Stimulated activated CD4-positive, alpha-beta T cell treated with anti-CD3 and anti-CD28 coated beads, Interleukin-4, amount 100 ng/mL, for 48 hours (primary cell): ENCODE results near the gene GPX5.
"Not testable (repeated sequence)": the region's sequence is repeated elsewhere in the genome, so short reads cannot be mapped to it uniquely, and the experiment has no call there.

Source experiments
- DNase-seq, 2 donors: peaks; one replicate each; pipeline ENCODE4 v3.0.0-alpha.2; 2020; ENCODE audit warnings: low read depth in 2 of 2

The GPX5 gene, protein sequence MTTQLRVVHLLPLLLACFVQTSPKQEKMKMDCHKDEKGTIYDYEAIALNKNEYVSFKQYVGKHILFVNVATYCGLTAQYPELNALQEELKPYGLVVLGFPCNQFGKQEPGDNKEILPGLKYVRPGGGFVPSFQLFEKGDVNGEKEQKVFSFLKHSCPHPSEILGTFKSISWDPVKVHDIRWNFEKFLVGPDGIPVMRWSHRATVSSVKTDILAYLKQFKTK

DNA sequence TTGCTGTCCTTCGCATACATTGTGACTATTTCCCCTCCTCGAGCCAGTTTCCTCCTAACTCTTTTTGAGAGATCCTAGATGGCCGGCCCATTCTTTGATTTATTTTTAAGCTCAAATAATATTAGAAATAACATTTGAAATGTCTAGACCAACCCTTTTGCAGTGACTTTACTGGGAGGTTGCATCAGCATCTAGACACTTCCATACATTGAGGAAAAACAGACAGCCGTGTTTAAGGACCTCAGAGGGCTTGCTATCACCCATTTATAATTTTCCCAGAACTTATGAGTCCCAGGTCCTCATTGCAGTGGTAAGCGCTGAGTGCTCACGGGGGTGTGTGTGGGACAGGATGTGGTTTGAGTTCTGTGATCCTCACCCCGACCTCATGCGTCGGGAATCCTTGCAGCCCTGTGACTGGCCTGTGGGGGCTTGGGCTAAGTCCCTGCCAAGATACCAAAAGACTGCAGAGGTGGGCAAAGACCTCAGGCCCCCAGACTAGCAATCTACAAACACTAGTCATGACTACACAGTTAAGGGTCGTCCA lies at the start of gene GPX5:
TSS of gene GPX5 (plus strand) at position 386 of the 544 bp plus-strand sequence. CDS start at position 519, 133 bp downstream.
- no peak for DNase-seq

DNA sequence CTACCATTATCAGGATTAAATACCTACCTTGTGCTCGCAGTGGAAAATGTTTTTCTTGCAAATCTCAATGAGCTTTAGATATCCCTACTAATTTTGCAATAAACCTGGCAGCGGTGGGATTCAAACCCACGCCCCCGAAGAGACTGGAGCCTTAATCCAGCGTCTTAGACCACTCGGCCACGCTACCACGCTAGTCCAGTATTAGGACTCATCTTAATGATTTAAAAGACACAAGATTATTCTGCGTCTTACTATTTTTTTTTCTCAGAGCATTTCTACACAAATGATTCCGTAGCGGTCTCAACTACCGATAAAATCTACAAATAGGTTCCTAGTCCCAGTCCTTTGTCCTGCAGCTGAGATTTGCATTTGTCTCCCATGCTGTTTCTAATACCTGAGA lies 47.2 kb upstream of the GPX5 start:
- DNase-seq, result no peak

DNA sequence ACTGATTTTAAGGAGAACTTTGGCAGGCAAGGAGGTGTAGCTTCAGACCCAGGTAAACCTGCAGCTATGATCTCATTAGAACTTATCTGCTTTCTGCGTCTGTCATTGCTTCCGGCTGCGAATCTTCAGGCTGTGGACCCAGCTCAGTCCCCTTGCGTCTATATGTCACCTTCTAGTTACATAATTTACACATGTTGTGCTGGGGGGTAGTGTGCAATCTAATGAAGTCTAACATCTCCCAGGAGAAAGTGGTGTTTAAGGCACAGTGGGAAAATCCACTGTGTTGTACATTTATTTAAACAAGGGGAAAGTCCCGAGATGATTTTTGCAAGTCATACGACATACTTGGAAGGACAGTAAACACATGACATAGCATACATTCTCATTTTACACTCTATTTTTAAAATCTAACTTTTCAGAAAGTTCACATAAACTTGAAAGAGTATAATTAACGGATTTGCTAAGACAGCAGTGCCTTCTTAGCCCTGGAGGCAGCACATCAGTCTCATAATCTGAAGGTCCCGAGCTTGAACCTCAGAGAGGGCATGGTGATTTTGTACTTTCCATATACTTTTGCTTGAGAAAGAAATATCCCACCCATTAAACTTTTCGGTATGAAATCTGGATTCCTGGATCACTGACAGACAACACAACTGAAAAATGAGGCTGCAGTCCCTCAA lies 45.3 kb upstream of the GPX5 start:
- DNase-seq, result no peak

DNA sequence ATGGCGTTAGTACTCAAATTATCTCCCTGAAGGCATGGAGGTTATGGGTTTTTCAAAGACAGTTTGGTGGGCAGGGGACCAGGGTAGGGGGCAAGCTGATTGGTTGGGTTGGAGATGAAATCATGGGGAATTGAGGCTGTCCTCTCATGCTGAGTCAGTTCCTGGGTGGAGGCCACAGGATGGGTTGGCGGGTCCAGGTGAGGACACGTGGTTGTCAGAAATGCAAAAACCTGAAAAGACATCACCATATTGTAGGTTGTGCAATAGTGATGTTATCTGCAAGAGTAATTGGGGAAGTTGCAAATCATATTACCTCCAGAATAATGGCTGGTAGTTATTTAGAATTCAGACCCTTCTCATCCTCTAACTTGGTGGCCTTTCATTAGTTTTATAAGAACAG lies 40.2 kb upstream of the GPX5 start:
- DNase-seq, result no peak

DNA sequence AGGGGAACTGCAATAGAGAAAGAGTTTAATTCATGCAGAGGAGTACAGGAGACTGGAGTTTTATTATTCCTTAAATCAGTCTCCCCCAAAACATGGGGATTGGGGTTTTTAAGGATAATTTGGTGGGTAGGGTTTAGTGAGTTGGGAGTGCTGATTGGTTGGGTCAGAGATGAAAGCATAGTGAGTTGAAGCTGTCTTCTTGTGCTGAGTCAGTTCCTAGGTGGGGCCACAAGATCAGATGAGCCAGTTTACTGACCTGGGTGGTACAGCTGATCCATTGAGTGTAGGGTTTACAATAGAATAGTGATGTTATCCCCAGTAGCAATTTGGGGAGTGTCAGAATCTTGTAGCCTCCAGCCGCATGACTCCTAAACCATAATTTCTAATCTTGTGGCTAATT lies 39.1 kb upstream of the GPX5 start:
- no peak for DNase-seq

- no peak for DNase-seq
Measured at GRCh38 chr6:28486988-28487742, 38.5 kb upstream of the GPX5 start.

- DNase-seq, result peak; percentile 24 to 40
Measured at GRCh38 chr6:28488916-28489365, 36.7 kb upstream of the GPX5 start.

DNA sequence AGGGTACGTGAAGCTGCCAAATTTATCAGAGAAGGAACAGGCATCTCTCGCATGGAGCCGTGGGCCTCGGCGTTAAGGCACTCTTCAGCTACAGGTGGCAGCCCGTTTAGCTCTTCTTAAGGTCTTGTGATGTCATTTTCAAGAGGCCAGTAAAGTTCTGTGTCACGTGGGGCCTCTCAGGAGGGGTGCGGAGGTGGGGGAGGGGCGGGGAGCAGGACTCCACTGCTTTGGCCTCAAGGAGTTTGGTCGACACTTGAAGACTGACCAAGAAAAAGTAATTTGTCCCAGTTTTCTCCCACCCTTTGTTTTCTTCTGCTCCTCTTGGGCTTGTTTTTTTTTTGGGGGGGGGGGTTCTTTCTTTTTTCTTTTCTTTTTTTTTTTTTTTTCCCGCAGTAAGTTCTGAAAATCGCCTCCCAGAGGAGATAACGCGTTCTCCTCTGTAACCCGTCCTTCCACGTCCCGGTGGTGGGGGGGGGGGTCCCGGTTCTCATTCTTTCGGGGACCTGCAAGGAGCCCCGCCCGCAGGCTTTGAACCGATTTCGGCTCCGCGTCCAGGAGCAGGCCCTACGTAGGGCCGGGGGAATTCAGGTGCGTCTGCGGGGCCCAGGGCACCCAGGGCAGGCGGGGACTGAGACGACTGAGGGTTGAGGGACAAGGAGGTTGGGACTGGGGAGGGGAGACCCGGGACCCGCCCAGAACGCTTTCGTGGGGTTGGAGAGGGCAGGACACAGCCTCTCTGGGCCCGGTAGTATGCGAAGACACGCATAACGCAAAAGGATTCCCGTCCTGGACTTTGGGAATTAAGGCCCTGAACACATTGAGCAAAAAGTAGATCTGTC lies 36.1 kb upstream of the GPX5 start:
- DNase-seq, result peak; percentile 35 to 44

- peak in 1 of 2 donors; percentile 14 for DNase-seq
Measured at GRCh38 chr6:28490205-28490890, 35.3 kb upstream of the GPX5 start.

- no peak for DNase-seq
Measured at GRCh38 chr6:28491984-28492317, 33.7 kb upstream of the GPX5 start.

DNA sequence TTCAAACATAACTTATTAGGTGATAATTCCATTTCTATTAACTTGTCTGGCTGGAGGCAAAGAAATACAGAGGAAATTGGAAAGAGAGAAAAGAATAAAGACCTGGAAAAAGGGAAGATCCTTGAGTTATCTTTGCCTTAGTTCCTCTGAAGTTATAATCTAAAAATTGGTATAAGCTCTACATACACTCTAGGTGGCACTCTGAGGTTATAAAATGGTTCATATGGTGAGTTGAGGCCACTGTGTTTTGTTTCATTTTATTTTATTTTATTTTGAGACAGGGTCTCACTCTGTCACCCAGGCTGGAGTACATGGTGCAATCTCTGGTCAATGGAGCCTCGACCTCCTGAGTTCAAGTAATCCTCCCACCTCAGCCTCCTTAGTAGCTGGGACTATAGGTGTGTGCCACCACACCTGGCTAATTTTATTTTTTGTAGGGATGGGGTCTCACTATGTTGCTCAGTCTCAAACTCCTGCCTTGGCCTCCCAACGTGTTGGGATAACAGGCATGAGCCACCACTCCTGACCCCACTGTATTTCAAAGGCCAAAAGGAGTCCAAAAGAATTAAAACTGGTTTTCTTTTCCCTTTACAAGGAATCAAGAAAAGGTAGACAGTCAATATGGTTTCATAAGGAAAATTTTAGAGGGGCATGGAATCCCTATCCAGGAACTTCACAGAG lies 29.4 kb upstream of the GPX5 start:
- DNase-seq, result no peak

- no peak for DNase-seq
Measured at GRCh38 chr6:28497306-28497705, 28.4 kb upstream of the GPX5 start.

DNA sequence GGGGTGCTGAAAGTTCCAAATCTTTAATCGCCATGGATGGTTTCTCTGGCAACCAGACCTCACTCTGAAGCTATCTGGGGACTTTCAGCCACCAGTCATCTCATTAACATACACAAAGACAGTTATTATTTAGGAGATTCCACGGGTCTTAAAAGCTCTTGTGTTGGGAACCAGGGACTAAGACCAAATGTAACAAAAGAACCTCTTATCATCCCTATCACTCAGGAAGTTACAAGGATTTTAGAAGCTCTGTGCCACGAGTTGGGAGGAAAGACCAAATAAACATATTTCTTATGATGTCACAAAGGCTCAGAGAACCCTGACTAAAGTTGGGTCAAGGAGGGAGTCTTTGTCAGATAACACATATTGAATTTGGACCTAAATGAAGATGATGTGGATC lies 27.8 kb upstream of the GPX5 start:
- DNase-seq, result no peak

DNA sequence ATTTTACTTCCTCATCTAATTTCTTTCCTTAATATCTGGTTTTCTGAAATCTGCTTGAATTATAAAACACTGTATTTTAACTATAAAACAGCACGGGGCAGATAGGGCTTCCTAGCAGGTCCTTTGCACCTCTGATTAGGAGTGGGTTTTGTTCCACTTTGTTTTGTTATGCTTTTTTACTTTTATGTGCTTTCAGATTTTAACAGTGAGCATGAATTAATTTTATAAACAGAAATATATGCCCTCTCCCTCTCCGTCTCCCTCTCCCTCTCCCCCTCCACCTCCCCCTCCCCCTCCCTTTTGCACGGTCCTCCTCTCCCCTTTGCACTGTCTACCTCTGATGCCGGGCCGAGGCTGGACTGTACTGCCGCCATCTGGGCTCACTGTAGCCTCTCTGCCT lies 24.4 kb upstream of the GPX5 start:
- DNase-seq, result no peak

GRCh38 chr6:28502136-28502535 lies 23.5 kb upstream of the GPX5 start:
- not testable (repeated sequence) for DNase-seq

GRCh38 chr6:28502709-28503305 lies 22.9 kb upstream of the GPX5 start:
- not testable (repeated sequence) for DNase-seq

GRCh38 chr6:28505733-28506132 lies 19.9 kb upstream of the GPX5 start:
- DNase-seq, result no peak

DNA sequence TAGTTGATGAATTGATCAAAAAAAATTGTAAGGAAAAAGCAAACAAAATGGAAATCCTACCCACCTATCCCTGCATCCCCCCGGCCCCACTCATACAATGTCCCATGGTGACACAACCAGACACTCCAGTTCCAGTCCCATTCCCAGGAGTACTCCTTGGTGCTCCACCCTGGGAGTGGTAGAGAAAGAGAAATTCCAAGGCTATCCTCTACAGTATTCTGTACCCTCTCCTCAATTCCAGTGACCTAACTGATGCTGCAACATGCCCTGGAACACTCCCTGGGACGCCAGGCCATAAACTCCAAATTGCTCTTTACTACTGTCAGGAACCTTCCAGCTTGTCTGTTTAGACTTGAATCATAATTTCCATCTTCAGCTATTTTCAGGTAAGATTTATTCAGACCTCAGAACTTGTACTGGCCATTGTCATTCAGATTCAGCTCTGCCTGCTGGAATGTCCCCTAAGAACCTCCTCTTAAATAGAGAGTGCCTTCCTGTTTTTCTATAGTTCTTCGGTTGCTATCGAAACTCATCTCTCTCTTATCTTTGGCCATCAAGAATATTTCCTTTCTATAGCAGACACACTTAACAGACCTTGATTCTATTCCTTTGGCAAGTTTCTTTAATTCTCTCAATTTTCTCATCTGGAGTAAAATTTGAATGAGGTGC lies 18.7 kb upstream of the GPX5 start:
- DNase-seq, result no peak

DNA sequence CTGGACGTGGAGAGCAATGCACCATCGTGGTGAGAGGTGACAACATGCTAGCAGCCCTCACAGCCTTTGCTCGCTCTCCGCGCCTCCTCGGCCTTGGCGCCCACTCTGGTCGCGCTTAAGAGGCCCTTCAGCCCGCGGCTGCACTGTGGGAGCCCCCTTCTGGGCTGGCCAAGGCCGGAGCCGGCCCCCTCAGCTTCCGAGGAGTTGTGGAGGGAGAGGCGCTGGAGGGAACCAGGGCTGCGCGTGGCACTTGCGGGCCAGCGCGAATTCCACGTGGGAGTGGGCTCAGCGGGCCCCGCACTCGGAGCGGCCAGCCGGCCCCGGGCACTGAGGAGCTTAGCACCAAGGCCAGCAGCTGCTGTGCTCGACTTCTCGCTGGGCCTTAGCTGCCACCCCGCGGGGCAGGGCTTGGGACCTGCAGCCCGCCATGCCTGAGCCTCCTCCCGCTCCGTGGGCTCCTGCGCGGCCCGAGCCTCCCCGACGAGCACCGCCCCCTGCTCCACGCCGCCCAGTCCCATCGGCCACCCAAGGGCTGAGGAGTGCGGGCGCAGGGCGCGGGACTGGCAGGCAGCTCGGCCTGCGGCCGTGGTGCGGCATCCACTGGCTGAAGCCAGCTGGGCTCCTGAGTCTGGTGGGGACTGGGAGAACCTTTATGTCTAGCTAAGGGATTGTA lies 13.9 kb upstream of the GPX5 start:
- DNase-seq, result no peak
